Subcutaneous adipose tissue (tissue), 4 donors: ENCODE measurements around the gene AKT1. TPM values are rescaled to one million over a fixed set of nuclear protein-coding genes. Genes with fewer than 3 reads are reported as not detected.

Experiments
- total RNA-seq, 4 donors: library from RNA; depleted of rRNA; stranded (reverse); fragments of >200 nt; gene quantifications; one replicate each; pipeline ENCODE4 v1.1.0, GENCODE V29; 2016
- TF ChIP-seq, protein P1 (sequence below): fragments of 450-650 bp; IDR thresholded peaks from one replicate; pipeline ENCODE4 v1.5.1; 2016; ENCODE audit warnings: low read depth, mild to moderate bottlenecking, control low read depth, antibody characterized with exemption, moderate library complexity

Gene AKT1
- total RNA-seq, 4 donors from 2014 or later: 70.9 to 264 (median 110) TPM

DNA sequence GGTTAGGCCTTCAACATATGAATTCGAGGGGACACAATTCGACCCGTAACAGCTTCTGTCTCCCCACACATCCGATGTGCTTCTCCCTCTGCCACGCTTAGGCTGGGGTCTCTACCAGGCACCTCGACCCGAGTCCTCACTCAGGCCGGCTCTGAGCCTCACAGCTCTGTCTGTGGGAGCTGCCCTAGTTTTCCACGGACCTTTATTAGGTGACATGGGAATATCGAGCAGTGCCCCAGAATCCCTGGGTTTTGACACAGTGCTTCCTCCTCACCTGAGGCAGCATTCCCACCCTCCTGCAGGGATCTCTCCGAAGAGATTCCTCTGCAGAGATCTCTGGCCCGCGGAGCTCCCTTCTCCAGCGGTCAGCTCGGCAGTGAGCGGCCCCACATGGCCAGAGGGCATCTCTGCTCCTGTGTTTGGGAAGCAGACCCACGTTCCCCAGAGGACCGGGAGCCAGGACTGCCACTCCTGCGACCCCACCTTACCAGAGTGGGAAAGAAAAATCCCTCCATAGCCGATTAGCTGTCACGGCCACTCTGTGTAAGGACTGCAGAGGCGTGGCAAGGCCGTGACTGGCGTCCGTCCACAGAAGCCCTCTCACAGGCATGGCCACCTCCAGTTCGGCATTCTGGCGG lies 26.5 kb upstream of the AKT1 start:
- TF ChIP-seq, protein P1, sequence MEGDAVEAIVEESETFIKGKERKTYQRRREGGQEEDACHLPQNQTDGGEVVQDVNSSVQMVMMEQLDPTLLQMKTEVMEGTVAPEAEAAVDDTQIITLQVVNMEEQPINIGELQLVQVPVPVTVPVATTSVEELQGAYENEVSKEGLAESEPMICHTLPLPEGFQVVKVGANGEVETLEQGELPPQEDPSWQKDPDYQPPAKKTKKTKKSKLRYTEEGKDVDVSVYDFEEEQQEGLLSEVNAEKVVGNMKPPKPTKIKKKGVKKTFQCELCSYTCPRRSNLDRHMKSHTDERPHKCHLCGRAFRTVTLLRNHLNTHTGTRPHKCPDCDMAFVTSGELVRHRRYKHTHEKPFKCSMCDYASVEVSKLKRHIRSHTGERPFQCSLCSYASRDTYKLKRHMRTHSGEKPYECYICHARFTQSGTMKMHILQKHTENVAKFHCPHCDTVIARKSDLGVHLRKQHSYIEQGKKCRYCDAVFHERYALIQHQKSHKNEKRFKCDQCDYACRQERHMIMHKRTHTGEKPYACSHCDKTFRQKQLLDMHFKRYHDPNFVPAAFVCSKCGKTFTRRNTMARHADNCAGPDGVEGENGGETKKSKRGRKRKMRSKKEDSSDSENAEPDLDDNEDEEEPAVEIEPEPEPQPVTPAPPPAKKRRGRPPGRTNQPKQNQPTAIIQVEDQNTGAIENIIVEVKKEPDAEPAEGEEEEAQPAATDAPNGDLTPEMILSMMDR: no peak

- TF ChIP-seq, protein P1: no peak
Measured at GRCh38 chr14:104821229-104821945, 25.8 kb upstream of the AKT1 start.

DNA sequence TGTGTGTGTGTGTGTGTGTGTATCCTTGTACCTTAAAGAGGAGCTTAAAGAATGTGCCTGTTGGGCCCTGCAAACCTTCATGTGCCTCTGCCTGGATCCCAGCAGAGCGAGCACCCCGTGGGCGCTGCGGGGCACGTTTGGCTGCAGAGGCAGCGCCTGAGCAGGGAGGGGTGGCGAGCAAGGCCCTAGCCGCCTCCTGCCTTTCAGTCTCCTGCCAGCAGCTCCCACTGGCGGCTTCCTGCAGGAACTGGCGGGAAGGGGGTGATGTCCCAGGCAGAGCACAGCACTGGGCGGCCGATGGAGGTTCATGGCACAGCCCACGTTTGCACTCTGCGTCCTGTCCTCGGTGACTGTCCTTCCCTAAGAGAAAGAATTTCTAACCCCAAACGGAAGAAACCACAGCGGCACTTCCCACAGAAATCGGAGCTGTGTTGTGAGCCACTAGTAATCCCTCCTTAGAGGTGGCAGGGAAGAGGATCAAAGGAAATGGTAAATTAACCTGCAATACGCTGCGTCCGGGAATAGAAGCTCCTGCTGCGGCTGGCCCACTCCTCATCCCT lies 25.2 kb upstream of the AKT1 start:
- TF ChIP-seq, protein P1: no peak

GRCh38 chr14:104819361-104819781 lies 23.8 kb upstream of the AKT1 start:
- TF ChIP-seq, protein P1: no peak

DNA sequence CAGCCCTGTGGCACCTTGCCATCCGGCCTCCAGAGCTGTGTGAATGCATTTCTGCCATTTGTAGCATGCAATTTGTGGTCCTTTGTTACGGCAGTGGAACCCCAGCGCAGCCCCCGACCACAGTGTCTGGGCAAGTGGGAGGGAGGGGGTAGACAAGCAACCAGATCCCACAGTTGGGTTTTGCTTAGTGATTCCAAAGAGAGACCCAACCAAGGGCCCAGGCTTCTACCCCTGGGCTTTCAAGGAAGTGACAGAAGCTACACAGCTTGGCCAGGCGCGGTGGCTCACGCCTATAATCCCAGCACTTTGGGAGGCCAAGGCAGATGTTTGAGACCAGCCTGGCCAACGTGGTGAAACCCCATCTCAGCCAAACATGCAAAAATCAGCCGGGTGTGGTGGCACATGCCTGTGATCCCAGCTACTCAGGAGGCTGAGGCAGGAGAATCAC lies 23.2 kb upstream of the AKT1 start:
- TF ChIP-seq, protein P1: no peak

DNA sequence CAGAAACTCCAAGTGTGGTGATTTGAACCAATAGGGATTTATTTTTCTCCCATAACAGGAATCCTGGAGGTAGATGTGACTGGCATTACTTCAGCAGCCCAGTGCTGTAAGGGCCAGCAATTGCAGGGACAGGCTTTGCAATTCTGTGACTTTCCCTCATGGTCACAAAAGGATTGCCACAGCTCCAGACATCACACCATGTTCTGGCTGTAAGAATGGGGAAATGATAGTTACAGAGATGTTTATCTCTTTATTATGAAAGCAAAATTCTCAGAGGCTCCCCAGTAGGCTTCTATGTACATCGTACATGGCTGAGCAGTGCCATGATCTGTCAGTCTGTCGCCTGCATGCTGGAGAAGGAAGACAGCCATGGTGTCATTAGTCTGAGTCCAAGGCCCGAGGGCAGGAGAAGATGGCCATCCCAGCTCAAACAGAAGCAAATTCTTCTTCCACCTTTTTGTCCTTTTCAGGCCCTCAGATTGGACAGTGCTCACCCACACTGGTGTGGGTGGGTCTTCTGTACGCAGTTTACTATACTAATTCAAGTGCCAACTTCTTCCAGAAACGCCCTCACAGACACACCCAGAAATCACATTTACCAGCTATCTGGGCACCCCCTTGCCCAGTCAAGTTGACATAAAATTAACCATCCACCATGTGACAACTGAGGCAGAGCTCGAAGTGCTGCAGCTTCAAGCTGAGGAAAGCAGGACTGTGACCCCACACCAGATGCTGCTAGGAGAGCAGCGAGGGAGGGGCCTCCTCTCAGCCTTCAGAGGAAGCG lies 22.6 kb upstream of the AKT1 start:
- TF ChIP-seq, protein P1: no peak

DNA sequence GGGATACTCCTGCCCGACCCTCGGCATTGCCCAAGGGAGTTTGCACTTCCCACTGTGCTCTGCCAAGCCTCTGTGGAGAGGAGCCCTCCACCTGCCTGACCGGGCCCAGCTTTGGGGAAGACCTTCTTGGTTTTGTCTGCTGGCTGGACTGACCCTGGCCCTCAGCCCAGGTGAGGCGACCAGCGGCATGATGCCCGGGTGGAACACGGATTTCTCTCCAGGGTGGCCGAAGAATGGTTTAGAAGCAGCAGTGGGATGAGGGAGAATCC lies 21.0 kb upstream of the AKT1 start:
- TF ChIP-seq, protein P1: no peak
